Thoracic aorta (tissue), 2 donors: ENCODE results near the gene LHB. TPM values are rescaled to one million over a fixed set of nuclear protein-coding genes. Genes with fewer than 3 reads are reported as not detected.

Experiments
- ATAC-seq: fragments of 150-250 bp; one replicate; pipeline ENCODE4 v1.8.0; 2017; ENCODE audit warnings: low read depth; ENCODE audit not compliant: insufficient number of reproducible peaks, low FRiP score
- DNase-seq: peaks from one replicate; pipeline ENCODE4 v3.0.0-alpha.2; 2020; ENCODE audit warnings: low spot score
- H3K27ac ChIP-seq, 2 donors: fragments of 200-600 bp; sonication (generic); 1 replicate in 1 of 2; 2 replicates in 1 of 2; pipeline ENCODE4 v1.5.1; 2016; ENCODE audit warnings: mild to moderate bottlenecking in 2 of 2, moderate library complexity in 2 of 2
- H3K27me3 ChIP-seq: fragments of 200-600 bp; sonication (generic); replicated peaks from 2 replicates; pipeline ENCODE4 v1.6.0; 2016; ENCODE audit warnings: mild to moderate bottlenecking; ENCODE audit not compliant: insufficient read depth
- H3K36me3 ChIP-seq: fragments of 200-600 bp; sonication (generic); one replicate; pipeline ENCODE4 v1.5.1; 2016
- H3K4me1 ChIP-seq, 2 donors: fragments of 200-600 bp; sonication (generic); 1 replicate in 1 of 2; 2 replicates in 1 of 2; pipeline versions ENCODE4 v1.5.1 to v1.6.0; 2016; ENCODE audit warnings: low read depth in 2 of 2, mild to moderate bottlenecking in 1 of 2; ENCODE audit not compliant: control insufficient read depth in 1 of 2
- H3K4me3 ChIP-seq: fragments of 200-600 bp; sonication (generic); 2 replicates; pipeline ENCODE4 v1.5.1; 2016; ENCODE audit warnings: mild to moderate bottlenecking
- H3K9me3 ChIP-seq: fragments of 200-600 bp; sonication (generic); 2 replicates; pipeline ENCODE4 v1.5.1; 2016
- CTCF ChIP-seq: fragments of 200-600 bp; sonication (generic); IDR thresholded peaks from one replicate; pipeline ENCODE4 v1.5.1; 2019; ENCODE audit warnings: antibody characterized with exemption
- total RNA-seq, 2 donors: library from RNA; depleted of rRNA; stranded (reverse); fragments of >200 nt; gene quantifications; one replicate each; pipeline versions ENCODE4 v1.1.0 to v1.2.3, GENCODE V29; 2016

The LHB gene
- total RNA-seq, 2 donors from 2014 or later: not detected

- ATAC-seq (no peak), DNase-seq (no peak)
- Histone ChIP-seq H3K9me3 (no peaks in the 10 kb centered on the region), H3K27ac (no peak overlapping the region), H3K36me3 (peaks cover 47% of the 10 kb centered on the region), H3K4me3 (no peak overlapping the region), H3K27me3 (no peaks in the 10 kb centered on the region), H3K4me1 (no peaks in the 10 kb centered on the region)
- TF ChIP-seq CTCF: no peak
Measured at GRCh38 chr19:49010453-49010852, 6.4 kb downstream of the LHB start.

- H3K36me3 ChIP-seq: peaks cover 48% of the 10 kb centered on the region
- H3K27ac ChIP-seq: no peak overlapping the region
- H3K27me3 ChIP-seq: no peaks in the 10 kb centered on the region
- ATAC-seq: no peak
- no peak overlapping the region for H3K4me3 ChIP-seq
- no peak for TF ChIP-seq CTCF
- no peaks in the 10 kb centered on the region for H3K4me1 ChIP-seq
- DNase-seq: no peak
- H3K9me3 ChIP-seq: no peaks in the 10 kb centered on the region
Measured at GRCh38 chr19:49009828-49010227, 7.1 kb downstream of the LHB start.

- no peak for TF ChIP-seq CTCF
- no peaks in the 10 kb centered on the region for H3K27me3 ChIP-seq
- no peaks in the 10 kb centered on the region for H3K9me3 ChIP-seq
- no peak overlapping the region for H3K4me3 ChIP-seq
- ATAC-seq (no peak), DNase-seq (no peak)
- H3K36me3 ChIP-seq: peaks cover 54% of the 10 kb centered on the region
- H3K27ac ChIP-seq: no peak overlapping the region
- no peaks in the 10 kb centered on the region for H3K4me1 ChIP-seq
Measured at GRCh38 chr19:49006905-49007304, 10.0 kb downstream of the LHB start.

GRCh38 chr19:49004964-49005614 lies 11.8 kb downstream of the LHB start:
- DNase-seq (no peak), ATAC-seq (no peak)
- Histone ChIP-seq H3K4me3 (no peak overlapping the region), H3K4me1 (no peaks in the 10 kb centered on the region), H3K27me3 (no peaks in the 10 kb centered on the region), H3K36me3 (peaks cover 38% of the 10 kb centered on the region), H3K27ac (no peak overlapping the region), H3K9me3 (no peaks in the 10 kb centered on the region)
- no peak for TF ChIP-seq CTCF

- Histone ChIP-seq H3K27ac (no peak overlapping the region), H3K9me3 (no peaks in the 10 kb centered on the region), H3K4me3 (no peak overlapping the region), H3K27me3 (no peaks in the 10 kb centered on the region), H3K4me1 (no peaks in the 10 kb centered on the region), H3K36me3 (peaks cover 31% of the 10 kb centered on the region)
- ATAC-seq: no peak
- TF ChIP-seq CTCF: no peak
- DNase-seq: no peak
Measured at GRCh38 chr19:49004133-49004532, 12.8 kb downstream of the LHB start.
